Tibial nerve (tissue), 4 donors: ENCODE measurements around the gene PREP.

Experiments
- EP300 ChIP-seq, 2 donors: sonication (generic); formaldehyde crosslinking; IDR thresholded peaks; one replicate each; pipeline ENCODE4 v1.6.1; 2017; ENCODE audit warnings: antibody characterized with exemption in 2 of 2, mild to moderate bottlenecking in 1 of 2
- TF ChIP-seq, protein P1 (sequence below), 5 experiments: fragments of 200-600 bp in 3 of 5; fragments of 450-650 bp in 2 of 5; sonication (generic) in 3 of 5; IDR thresholded peaks; one replicate each; pipeline ENCODE4 v1.5.1; 2016 to 2019; ENCODE audit warnings: antibody characterized with exemption in 5 of 5, mild to moderate bottlenecking in 3 of 5, moderate library complexity in 2 of 5

DNA sequence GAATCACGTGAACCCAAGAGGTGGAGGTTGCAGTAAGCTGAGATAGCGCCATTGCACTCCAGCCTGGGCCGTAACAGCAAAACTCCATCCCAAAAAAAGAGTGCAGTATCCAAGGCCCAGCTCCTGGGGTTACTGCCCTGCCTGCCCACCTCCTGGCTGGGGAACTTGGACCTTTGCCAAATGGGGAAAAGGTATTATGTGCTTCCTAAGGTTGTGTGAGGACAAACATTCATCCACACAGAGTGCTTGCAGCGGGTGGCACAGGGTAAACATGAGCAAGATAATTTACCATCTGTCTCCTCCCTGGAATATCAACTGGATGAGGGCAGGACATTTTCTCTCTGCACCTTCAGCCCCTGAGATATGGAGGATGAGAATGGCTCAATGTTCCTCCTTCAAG is 128.2 kb downstream of the PREP start:
- TF ChIP-seq, protein P1, sequence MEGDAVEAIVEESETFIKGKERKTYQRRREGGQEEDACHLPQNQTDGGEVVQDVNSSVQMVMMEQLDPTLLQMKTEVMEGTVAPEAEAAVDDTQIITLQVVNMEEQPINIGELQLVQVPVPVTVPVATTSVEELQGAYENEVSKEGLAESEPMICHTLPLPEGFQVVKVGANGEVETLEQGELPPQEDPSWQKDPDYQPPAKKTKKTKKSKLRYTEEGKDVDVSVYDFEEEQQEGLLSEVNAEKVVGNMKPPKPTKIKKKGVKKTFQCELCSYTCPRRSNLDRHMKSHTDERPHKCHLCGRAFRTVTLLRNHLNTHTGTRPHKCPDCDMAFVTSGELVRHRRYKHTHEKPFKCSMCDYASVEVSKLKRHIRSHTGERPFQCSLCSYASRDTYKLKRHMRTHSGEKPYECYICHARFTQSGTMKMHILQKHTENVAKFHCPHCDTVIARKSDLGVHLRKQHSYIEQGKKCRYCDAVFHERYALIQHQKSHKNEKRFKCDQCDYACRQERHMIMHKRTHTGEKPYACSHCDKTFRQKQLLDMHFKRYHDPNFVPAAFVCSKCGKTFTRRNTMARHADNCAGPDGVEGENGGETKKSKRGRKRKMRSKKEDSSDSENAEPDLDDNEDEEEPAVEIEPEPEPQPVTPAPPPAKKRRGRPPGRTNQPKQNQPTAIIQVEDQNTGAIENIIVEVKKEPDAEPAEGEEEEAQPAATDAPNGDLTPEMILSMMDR (IDR thresholded peaks at IDR 0.05) = no peak
- TF ChIP-seq EP300 (IDR thresholded peaks at IDR 0.05) = no peak
